Effector CD4-positive, alpha-beta T cell (primary cell): Measurements from ENCODE around the gene SARDH.

Experiments
- DNase-seq: peaks from one replicate; pipeline ENCODE4 v3.0.0-alpha.2; 2020

Gene SARDH

GRCh38 chr9:133664173-133665050, 73.7 kb downstream of the SARDH start:
- no peak for DNase-seq

- no peak for DNase-seq
These were observed 76.2 kb downstream of the SARDH start for GRCh38 chr9:133661846-133662540.

- no peak for DNase-seq
These were observed 78.6 kb downstream of the SARDH start for GRCh38 chr9:133659516-133659915.

DNA sequence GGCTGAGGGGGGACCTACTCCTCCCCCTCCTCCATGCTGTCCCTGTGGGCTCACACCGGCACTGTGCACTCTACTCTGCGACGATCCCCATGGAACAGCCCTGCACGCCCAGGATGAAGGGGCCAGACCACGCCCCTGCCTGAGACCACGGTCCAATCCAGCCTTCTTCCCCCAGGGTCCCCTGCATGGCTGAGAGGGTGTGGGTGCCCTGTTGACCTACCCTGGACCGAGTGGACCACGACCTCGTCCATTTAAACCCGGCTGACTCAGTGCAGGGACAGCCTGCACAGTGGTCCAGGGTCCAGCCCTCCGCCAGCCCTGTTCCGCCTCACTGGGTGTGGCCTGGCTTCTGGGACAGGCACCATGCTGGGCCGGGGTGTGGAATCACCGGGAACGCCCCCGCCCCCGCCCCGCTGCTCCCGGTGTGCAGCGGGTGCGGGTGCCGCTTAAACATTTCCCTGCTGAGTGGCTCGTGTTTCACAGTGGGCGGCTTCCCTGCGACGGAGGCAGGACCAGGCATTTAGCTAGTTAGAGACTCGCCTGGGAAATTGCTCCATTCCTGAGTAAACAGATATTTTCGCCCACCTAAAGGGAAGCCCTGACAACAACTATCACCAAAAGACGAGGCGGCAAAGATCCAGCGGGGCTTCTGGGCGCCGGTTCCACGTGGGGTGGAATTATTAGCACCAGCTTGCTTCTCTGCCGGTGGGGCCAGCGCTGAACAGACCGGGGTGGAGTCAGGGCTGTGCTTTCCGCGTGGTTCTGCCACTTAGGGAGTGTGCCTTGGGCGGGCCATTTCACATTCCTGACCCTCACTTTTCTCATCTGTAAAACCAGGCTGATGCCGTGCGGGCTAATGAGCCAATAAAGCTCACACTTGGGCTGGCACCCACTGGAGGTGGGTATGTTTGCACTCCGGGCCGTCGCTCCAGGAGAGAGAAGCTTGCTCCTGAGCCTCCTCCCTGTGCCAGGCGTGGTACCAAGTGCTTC, 79.4 kb downstream of the SARDH start:
- DNase-seq, result no peak

DNA sequence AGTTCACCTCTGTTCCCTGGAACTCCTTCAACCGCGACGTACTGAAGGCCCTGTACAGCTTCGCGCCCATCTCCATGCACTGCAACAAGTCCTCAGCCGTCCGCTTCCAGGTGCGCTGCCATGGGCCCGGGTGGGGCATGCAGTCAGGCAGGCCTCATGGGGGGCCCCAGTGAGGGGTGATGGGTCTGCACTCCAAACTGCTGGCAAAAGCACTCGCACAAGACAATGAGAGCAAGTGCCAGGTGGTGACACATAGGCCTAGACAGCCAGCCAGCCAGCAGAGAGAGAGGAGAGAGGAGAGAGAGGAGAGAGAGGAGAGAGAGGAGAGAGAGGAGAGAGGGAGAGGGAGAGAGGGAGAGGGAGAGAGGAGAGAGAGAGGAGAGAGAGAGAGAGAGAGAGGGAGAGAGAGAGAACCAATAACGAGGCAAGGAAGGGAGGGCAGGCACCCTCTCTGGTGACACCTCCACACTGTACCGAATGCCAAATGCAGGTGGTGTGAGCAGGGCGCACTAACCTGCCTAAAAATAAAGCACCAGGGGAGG, 81.0 kb downstream of the SARDH start:
- no peak for DNase-seq

GRCh38 chr9:133656211-133657119, 81.7 kb downstream of the SARDH start:
- DNase-seq, result peak; percentile 34

- no peak for DNase-seq
These were observed 82.5 kb downstream of the SARDH start for GRCh38 chr9:133655701-133656100.

DNA sequence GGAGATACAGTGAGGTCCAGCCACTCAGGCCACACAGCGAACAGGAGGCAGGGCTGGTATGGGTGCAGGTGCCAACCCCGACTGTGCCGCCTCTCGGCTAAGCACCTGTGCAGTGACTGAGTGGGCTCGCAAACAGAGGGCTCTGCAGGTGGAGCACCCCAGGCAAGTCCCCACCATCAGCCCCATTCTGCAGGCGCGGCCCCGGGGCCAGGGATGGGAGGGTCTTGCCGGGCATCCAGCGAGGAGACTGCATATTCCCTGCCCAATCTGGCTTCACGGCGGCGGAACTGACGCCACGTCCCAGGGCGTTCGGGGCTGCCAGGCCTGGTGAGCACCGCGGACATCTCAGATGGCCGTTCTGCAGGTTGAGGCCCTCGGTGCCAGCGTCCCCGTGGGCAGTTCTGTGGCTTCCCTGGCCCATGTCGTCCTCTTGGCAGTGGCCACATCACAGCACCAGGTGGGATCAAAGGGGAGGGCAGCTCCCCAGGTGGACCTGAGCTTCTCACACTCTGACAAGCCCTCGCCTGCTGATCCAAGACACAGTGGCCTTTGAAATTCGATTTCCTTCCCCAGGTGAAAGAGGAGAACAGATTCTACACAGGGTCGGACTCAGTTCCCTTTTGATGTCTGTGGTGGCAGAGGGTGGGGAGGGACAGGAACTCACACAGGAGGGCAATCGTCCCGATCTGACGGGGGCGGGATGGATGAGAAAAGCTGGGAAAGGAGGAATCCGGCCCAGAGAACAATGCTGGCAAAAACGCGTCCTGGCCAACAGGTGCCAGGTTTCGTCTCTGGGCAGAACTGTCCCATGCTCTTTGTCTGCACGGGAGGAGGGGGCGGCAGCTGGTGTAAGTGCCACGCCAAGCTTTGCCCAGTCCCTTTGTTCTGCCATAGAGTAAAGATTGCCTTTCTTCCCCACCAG, 83.2 kb downstream of the SARDH start:
- DNase-seq, result no peak

DNA sequence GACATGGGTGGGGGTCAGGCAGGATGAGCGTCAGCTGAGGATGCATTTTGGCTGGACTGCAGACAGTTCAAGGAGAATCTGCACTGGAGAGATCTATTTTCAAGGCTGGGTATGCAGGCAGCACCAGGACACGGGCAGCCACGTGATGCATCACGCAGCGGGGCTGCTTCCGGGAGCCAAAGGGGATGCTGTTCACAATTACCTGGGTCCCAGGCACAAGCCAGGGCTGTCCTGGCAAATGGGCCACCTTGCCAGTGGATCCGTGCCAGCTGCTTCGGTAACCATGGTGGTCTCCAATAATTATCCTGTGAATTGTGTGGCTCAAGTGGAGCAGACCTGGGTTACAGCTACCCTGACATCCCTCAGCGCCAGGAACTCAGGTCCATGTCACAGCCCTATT, 84.5 kb downstream of the SARDH start:
- no peak for DNase-seq

- no peak for DNase-seq
These were observed 88.1 kb downstream of the SARDH start for GRCh38 chr9:133650026-133650425.

- no peak for DNase-seq
These were observed 89.0 kb downstream of the SARDH start for GRCh38 chr9:133649194-133649593.

- DNase-seq, result no peak
These were observed 90.2 kb downstream of the SARDH start for GRCh38 chr9:133647765-133648469.

DNA sequence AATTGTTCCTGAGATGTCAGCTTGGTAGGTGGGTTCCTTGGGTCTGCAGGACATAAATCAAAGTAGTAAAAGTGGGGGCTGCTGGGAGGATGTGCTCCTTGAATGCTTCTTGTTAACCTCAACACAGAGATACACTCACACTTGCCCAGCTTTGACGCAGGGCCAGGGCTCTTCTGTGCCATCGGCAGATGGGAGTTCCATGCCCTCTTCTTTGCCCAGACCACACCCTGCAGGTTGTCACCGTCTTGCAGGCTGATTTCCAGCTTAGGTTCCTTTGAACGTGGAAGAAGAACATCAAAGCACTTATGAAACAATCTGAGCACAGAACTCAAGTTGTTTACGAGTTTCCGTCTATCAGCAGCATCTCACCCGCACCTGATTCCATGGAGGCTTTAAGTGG, 91.0 kb downstream of the SARDH start:
- no peak for DNase-seq

GRCh38 chr9:133645021-133645765, 93.0 kb downstream of the SARDH start:
- DNase-seq, result no peak

DNA sequence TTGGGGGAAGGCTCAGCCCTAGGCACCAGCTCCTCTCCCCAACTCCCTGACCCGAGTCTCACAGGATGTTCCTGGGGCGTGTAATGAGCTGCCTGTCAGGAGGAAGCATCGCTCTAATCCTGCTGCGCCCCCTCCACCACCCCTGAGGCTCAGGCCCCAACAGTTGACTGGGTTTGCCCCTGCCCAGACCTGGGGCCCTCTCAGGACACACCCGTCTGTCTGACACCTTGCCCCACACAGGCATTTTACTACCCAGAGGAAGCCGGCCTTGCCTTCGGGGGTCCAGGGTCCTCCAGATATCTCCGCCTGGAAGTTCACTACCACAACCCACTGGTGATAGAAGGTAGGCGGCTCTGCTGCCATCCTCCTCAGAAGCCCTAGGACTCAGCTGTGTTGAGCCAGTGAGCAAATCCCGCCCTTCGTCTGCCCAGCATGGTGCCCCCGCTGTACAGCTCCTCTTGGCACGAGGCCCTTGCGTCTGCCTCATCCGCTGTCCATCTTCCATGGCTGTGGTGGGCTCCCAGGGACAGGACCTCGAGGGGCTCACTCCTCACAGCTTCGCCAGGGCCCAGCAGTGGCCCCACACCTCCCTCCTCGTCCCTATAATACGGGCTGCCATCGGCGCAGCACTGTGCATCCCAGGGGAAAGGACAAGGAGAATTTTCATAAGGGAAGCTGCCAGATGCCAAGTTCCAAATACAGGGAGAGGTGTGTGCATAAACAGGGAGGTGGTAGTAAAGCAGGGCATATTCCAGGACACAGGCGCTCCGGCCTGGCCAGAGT, 94.0 kb downstream of the SARDH start:
- no peak for DNase-seq

DNA sequence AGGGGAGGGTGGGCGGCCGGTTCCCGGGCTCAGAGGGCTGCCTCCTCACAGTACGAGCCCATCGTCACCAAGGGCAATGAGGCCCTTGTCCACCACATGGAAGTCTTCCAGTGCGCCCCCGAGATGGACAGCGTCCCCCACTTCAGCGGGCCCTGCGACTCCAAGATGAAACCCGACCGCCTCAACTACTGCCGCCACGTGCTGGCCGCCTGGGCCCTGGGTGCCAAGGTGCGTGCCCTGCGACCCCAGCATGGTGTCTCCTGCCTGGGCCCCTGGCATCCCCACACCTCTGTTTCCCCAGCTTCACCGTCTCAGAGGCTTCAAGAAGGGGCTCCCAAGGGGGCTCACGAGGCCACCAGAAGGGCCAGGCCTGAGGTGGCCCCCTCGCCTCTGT, 94.8 kb downstream of the SARDH start:
- no peak for DNase-seq

GRCh38 chr9:133642708-133643361, 95.3 kb downstream of the SARDH start:
- no peak for DNase-seq
